OCI-LY1 (cell line): Measurements from ENCODE around the gene MRGPRF.

Experiments
- H2AFZ ChIP-seq: fragments of 200-600 bp; sonication (generic), shearing (Covaris generic); 2 replicates; pipeline ENCODE4 v1.6.0; 2014; ENCODE audit warnings: antibody characterized with exemption, mild to moderate bottlenecking, low read length
- H3F3A ChIP-seq: fragments of 200-600 bp; sonication (generic), shearing (Covaris generic); 2 replicates; pipeline ENCODE4 v1.6.0; 2014; ENCODE audit warnings: mild to moderate bottlenecking, antibody characterized with exemption, low read length, moderate library complexity; ENCODE audit not compliant: insufficient read depth
- H3K27ac ChIP-seq: fragments of 200-600 bp; sonication (generic); 2 replicates; pipeline ENCODE4 v1.5.1; 2014; ENCODE audit warnings: low read length, mixed run types, mild to moderate bottlenecking, low read depth; ENCODE audit not compliant: poor library complexity, severe bottlenecking
- H3K27me3 ChIP-seq: fragments of 200-600 bp; sonication (generic); 2 replicates; pipeline ENCODE4 v1.6.0; 2014; ENCODE audit warnings: antibody characterized with exemption, mild to moderate bottlenecking, low read length, moderate library complexity; ENCODE audit not compliant: insufficient read depth
- H3K36me3 ChIP-seq: fragments of 200-600 bp; sonication (generic); 2 replicates; pipeline ENCODE4 v1.6.1; 2014; ENCODE audit warnings: mild to moderate bottlenecking, antibody characterized with exemption, low read length, moderate library complexity, mixed read lengths; ENCODE audit not compliant: insufficient read depth
- H3K4me1 ChIP-seq: fragments of 200-600 bp; sonication (generic); 2 replicates; pipeline ENCODE4 v1.5.1; 2014; ENCODE audit warnings: mild to moderate bottlenecking, low read length, moderate library complexity; ENCODE audit not compliant: insufficient read depth, severe bottlenecking
- H3K4me2 ChIP-seq: fragments of 200-600 bp; sonication (generic), shearing (Covaris generic); 2 replicates; pipeline ENCODE4 v1.6.1; 2014; ENCODE audit warnings: low read length
- H3K4me3 ChIP-seq: fragments of 200-600 bp; sonication (generic); 2 replicates; pipeline ENCODE4 v1.5.1; 2014; ENCODE audit warnings: low read length, low read depth, mild to moderate bottlenecking, mixed read lengths; ENCODE audit not compliant: poor library complexity, severe bottlenecking
- H3K79me2 ChIP-seq: fragments of 200-600 bp; shearing (Covaris generic); 2 replicates; pipeline ENCODE4 v1.6.1; 2016; ENCODE audit warnings: mixed run types, low read length, mixed read lengths; ENCODE audit not compliant: insufficient read depth
- H3K9ac ChIP-seq: fragments of 200-600 bp; sonication (generic), shearing (Covaris generic); 2 replicates; pipeline ENCODE4 v1.6.1; 2014; ENCODE audit warnings: mild to moderate bottlenecking, low read length, mixed read lengths
- H3K9me2 ChIP-seq: fragments of 200-600 bp; sonication (generic), shearing (Covaris generic); 2 replicates; pipeline ENCODE4 v1.6.1; 2014; ENCODE audit warnings: low read depth, mild to moderate bottlenecking, low read length, mixed read lengths
- H3K9me3 ChIP-seq: fragments of 200-600 bp; shearing (Covaris generic); 2 replicates; pipeline ENCODE4 v1.6.1; 2014; ENCODE audit warnings: low read length, mixed read lengths
- H4K20me1 ChIP-seq: fragments of 200-600 bp; sonication (generic), shearing (Covaris generic); 2 replicates; pipeline ENCODE4 v1.6.0; 2016; ENCODE audit warnings: mild to moderate bottlenecking, low read length; ENCODE audit not compliant: insufficient read depth
- EZH2 ChIP-seq: fragments of 200-600 bp; sonication (generic), shearing (Covaris generic); IDR thresholded peaks from 2 replicates; pipeline ENCODE4 v1.8.0; 2017; ENCODE audit warnings: borderline replicate concordance, mixed run types, mild to moderate bottlenecking, antibody characterized with exemption, low read length, moderate library complexity, mixed read lengths
- TF ChIP-seq, protein P1 (sequence below): fragments of 200-600 bp; sonication (generic), shearing (Covaris generic); IDR thresholded peaks from 2 replicates; pipeline ENCODE4 v1.5.1; 2017; ENCODE audit warnings: mild to moderate bottlenecking, antibody characterized with exemption, low read length, moderate library complexity, mixed read lengths

Gene MRGPRF

GRCh38 chr11:69014898-69015549, 2.0 kb upstream of the MRGPRF start:
- Histone ChIP-seq H3K9me2 (no peaks in the 10 kb centered on the region), H2AFZ (no peak overlapping the region), H3K4me3 (no peak overlapping the region), H3K36me3 (no peaks in the 10 kb centered on the region), H3K79me2 (no peaks in the 10 kb centered on the region), H4K20me1 (no peaks in the 10 kb centered on the region), H3K27me3 (no peaks in the 10 kb centered on the region), H3K9ac (no peak overlapping the region), H3K4me1 (no peaks in the 10 kb centered on the region), H3F3A (no peaks in the 10 kb centered on the region), H3K9me3 (no peaks in the 10 kb centered on the region), H3K4me2 (no peak overlapping the region), H3K27ac (no peak overlapping the region)
- no peak for TF ChIP-seq EZH2
- TF ChIP-seq, protein P1, sequence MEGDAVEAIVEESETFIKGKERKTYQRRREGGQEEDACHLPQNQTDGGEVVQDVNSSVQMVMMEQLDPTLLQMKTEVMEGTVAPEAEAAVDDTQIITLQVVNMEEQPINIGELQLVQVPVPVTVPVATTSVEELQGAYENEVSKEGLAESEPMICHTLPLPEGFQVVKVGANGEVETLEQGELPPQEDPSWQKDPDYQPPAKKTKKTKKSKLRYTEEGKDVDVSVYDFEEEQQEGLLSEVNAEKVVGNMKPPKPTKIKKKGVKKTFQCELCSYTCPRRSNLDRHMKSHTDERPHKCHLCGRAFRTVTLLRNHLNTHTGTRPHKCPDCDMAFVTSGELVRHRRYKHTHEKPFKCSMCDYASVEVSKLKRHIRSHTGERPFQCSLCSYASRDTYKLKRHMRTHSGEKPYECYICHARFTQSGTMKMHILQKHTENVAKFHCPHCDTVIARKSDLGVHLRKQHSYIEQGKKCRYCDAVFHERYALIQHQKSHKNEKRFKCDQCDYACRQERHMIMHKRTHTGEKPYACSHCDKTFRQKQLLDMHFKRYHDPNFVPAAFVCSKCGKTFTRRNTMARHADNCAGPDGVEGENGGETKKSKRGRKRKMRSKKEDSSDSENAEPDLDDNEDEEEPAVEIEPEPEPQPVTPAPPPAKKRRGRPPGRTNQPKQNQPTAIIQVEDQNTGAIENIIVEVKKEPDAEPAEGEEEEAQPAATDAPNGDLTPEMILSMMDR: no peak

- H3F3A ChIP-seq: no peaks in the 10 kb centered on the region
- no peaks in the 10 kb centered on the region for H3K4me1 ChIP-seq
- H3K27me3 ChIP-seq: no peaks in the 10 kb centered on the region
- no peaks in the 10 kb centered on the region for H3K9me3 ChIP-seq
- TF ChIP-seq EZH2: no peak
- TF ChIP-seq, protein P1: no peak
- no peak overlapping the region for H3K4me2 ChIP-seq
- no peaks in the 10 kb centered on the region for H3K79me2 ChIP-seq
- no peaks in the 10 kb centered on the region for H3K9me2 ChIP-seq
- no peak overlapping the region for H2AFZ ChIP-seq
- no peak overlapping the region for H3K27ac ChIP-seq
- no peaks in the 10 kb centered on the region for H3K36me3 ChIP-seq
- H3K4me3 ChIP-seq: no peak overlapping the region
- no peak overlapping the region for H3K9ac ChIP-seq
- no peaks in the 10 kb centered on the region for H4K20me1 ChIP-seq
Measured at GRCh38 chr11:69014084-69014851, 1.2 kb upstream of the MRGPRF start.

DNA sequence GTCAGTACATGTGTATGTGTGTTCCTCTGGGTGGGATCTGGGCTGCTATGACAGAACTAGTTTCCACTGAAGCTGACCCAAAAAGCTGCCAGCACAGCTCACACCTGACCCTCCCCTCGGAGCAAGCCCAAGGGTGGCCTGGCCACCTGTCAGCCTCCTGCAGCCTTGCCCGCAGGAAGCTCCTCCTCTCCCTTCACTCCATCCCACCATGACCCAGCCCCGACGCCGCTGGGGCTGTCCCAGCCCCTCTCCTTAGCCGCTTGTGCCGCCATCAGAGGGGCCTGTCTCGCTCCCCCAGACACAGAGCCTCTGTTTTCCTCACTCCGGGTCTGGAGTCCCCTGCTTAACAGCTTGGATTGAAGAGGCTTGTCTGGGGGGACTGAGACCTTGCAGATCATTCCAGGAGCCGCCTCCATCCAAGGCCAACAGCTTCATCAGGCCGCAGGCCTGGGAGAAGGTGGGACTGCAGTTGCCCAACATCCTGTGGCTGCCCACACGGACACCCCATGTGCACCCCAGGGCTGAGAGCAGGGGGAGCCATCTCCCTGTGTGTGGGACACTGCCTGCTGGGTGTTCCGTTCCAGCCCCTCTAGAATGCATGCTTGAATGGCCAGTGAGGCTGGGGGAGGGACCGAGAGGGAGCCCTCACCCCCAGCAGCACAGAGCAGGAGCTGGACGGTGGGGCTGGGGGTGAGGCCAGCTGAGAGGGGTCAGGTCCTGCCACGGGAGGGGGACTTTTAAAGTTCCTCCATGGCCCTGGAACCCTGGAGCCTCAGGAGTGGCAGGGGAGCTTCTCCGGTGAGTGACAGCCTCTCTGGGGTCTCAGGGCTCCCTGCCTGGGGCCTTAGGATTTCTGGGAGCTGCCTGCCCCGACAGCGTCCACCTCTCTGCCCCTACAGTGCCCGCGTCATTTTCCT, 696 bp downstream of the MRGPRF start:
- Histone ChIP-seq H3K9me2 (no peaks in the 10 kb centered on the region), H3K4me2 (no peak overlapping the region), H3K36me3 (no peaks in the 10 kb centered on the region), H3K9me3 (no peaks in the 10 kb centered on the region), H2AFZ (no peak overlapping the region), H3K4me3 (no peak overlapping the region), H3K27me3 (no peaks in the 10 kb centered on the region), H3K27ac (no peak overlapping the region), H3F3A (no peaks in the 10 kb centered on the region), H4K20me1 (no peaks in the 10 kb centered on the region), H3K9ac (no peak overlapping the region), H3K4me1 (no peaks in the 10 kb centered on the region), H3K79me2 (no peaks in the 10 kb centered on the region)
- TF ChIP-seq EZH2: no peak
- TF ChIP-seq, protein P1: no peak
